Activated T-cell treated with anti-CD3 and anti-CD28 coated beads, Interleukin-2, amount 50 U/mL, for 1 hour (primary cell): ENCODE data around the gene LETMD1.
A peak's percentile ranks its signal among the peaks of the same experiment; 100 is the strongest.
"Not testable (repeated sequence)": the region's sequence is repeated elsewhere in the genome, so short reads cannot be mapped to it uniquely, and the experiment has no call there.

ENCODE experiments used
- DNase-seq: peaks from one replicate; pipeline ENCODE4 v3.0.0-alpha.2; 2020

The LETMD1 gene

GRCh38 chr12:51047655-51048540 is at the start of gene LETMD1:
LETMD1 (plus strand) TSS chr12:51048327; CDS start chr12:51048357, 30 bp downstream.
- peak; percentile 91 for DNase-seq

GRCh38 chr12:50999093-50999492 is 49.0 kb upstream of the LETMD1 start:
- no peak for DNase-seq

- no peak for DNase-seq
Observed at GRCh38 chr12:51000245-51000644, 47.9 kb upstream of the LETMD1 start.

- no peak for DNase-seq
Observed at GRCh38 chr12:51001799-51002198, 46.3 kb upstream of the LETMD1 start.

GRCh38 chr12:51004504-51004903 is 43.6 kb upstream of the LETMD1 start:
- DNase-seq, result no peak

- no peak for DNase-seq
Observed at GRCh38 chr12:51005030-51005429, 43.1 kb upstream of the LETMD1 start.

- no peak for DNase-seq
Observed at GRCh38 chr12:51005671-51006070, 42.5 kb upstream of the LETMD1 start.

GRCh38 chr12:51008329-51009055 is 39.6 kb upstream of the LETMD1 start:
- DNase-seq, result no peak

GRCh38 chr12:51009056-51009440 is 39.1 kb upstream of the LETMD1 start:
- peak; percentile 60 for DNase-seq

- no peak for DNase-seq
Observed at GRCh38 chr12:51011955-51012354, 36.2 kb upstream of the LETMD1 start.

- no peak for DNase-seq
Observed at GRCh38 chr12:51012570-51013236, 35.4 kb upstream of the LETMD1 start.

GRCh38 chr12:51013441-51013840 is 34.7 kb upstream of the LETMD1 start:
- DNase-seq, result no peak

GRCh38 chr12:51014467-51014866 is 33.7 kb upstream of the LETMD1 start:
- DNase-seq, result not testable (repeated sequence)

GRCh38 chr12:51017452-51017851 is 30.7 kb upstream of the LETMD1 start:
- DNase-seq, result no peak

GRCh38 chr12:51018956-51019355 is 29.2 kb upstream of the LETMD1 start:
- no peak for DNase-seq

GRCh38 chr12:51019927-51020326 is 28.2 kb upstream of the LETMD1 start:
- DNase-seq, result no peak

- no peak for DNase-seq
Observed at GRCh38 chr12:51020448-51021182, 27.5 kb upstream of the LETMD1 start.

GRCh38 chr12:51021694-51022093 is 26.4 kb upstream of the LETMD1 start:
- DNase-seq, result no peak

- DNase-seq, result no peak
Observed at GRCh38 chr12:51023625-51024382, 24.3 kb upstream of the LETMD1 start.

- DNase-seq, result no peak
Observed at GRCh38 chr12:51025338-51025835, 22.7 kb upstream of the LETMD1 start.

GRCh38 chr12:51025836-51026638 is 22.1 kb upstream of the LETMD1 start, which contains the start of gene SLC11A2:
SLC11A2 (minus strand) TSS chr12:51026384; CDS start chr12:51010728, 15,656 bp downstream.
- peak; percentile 89 for DNase-seq
